A549 (cell line): Measurements from ENCODE around the gene CASK. TPM values are rescaled to one million over a fixed set of nuclear protein-coding genes. Genes with fewer than 3 reads are reported as not detected.

ENCODE experiments used
- ATAC-seq, 2 experiments: fragments of 200-7000 bp in 1 of 2; fragments of >200 bp in 1 of 2; cut with Nextera tagmentation in 1 of 2; cut with Tn5 transposase in 1 of 2; 3 replicates each; pipeline versions ENCODE4 v1.8.0 to v1.9.1; 2018 to 2020; ENCODE audit warnings: mild to moderate bottlenecking in 1 of 2, moderate library complexity in 1 of 2
- CTCF ChIA-PET: fragments of 300-600 bp; sonication (Branson Sonifier 250); formaldehyde crosslinking; extraction: SDS; loops from one replicate; lab custom pipeline; 2021; ENCODE audit warnings: antibody characterized with exemption, inconsistent platforms; lab: Yijun Ruan, JAX
- POLR2A ChIA-PET: fragments of 350-600 bp; formaldehyde crosslinking; extraction: SDS; loops from one replicate; lab custom pipeline; 2021; ENCODE audit warnings: antibody characterized with exemption, inconsistent platforms; lab: Yijun Ruan, JAX
- DNase-seq, 2 experiments: peaks; one replicate each; pipeline versions ENCODE4 v3.0.0 to v3.0.0-alpha.2; 2011 to 2016; ENCODE audit warnings: low read depth in 1 of 2, low spot score in 1 of 2
- FAIRE-seq: peaks from 2 replicates; lab custom pipeline; 2011; peaks lifted over from hg19 to GRCh38; lab: Jason Lieb, UNC
- H3K27ac ChIP-seq, 2 experiments: fragments of >200 bp; sonication (Bioruptor Twin); formaldehyde crosslinking; 3 replicates each; pipeline ENCODE4 v1.5.1; 2016 to 2017
- H3K4me1 ChIP-seq: fragments of >200 bp; sonication (Bioruptor Twin); formaldehyde crosslinking; 3 replicates; pipeline ENCODE4 v1.6.1; 2016
- H3K4me2 ChIP-seq: fragments of >200 bp; sonication (Bioruptor Twin); formaldehyde crosslinking; 3 replicates; pipeline ENCODE4 v1.6.1; 2016
- H3K4me3 ChIP-seq: fragments of >200 bp; sonication (Bioruptor Twin); formaldehyde crosslinking; 3 replicates; pipeline ENCODE4 v1.5.1; 2016
- H3K9me3 ChIP-seq: fragments of >200 bp; sonication (Bioruptor Twin); formaldehyde crosslinking; 3 replicates; pipeline ENCODE4 v1.6.1; 2016
- BCL3 ChIP-seq: fragments of >200 bp; sonication (Bioruptor Twin); formaldehyde crosslinking; IDR thresholded peaks from 3 replicates; pipeline ENCODE4 v1.6.1; 2016
- CBX2 ChIP-seq: fragments of 200-600 bp; sonication (generic); IDR thresholded peaks from 2 replicates; pipeline ENCODE4 v1.6.1; 2016; ENCODE audit warnings: low read depth, mild to moderate bottlenecking, borderline replicate concordance
- CBX8 ChIP-seq: fragments of 200-600 bp; sonication (generic); IDR thresholded peaks from 2 replicates; pipeline ENCODE4 v1.6.1; 2016
- CEBPB ChIP-seq, 2 experiments: fragments of >200 bp in 1 of 2; sonication (Bioruptor Twin) in 1 of 2; formaldehyde crosslinking in 1 of 2; IDR thresholded peaks; 2 replicates each; pipeline ENCODE4 v1.6.1; 2012 to 2016
- E2F6 ChIP-seq: IDR thresholded peaks from 2 replicates; pipeline ENCODE4 v1.6.1; 2012; ENCODE audit warnings: low read depth, borderline replicate concordance
- EHF ChIP-seq: fragments of 250-450 bp; sonication (Bioruptor Pico); IDR thresholded peaks from 2 replicates; pipeline ENCODE4 v1.5.0; 2020; ENCODE audit warnings: mild to moderate bottlenecking
- EHMT2 ChIP-seq: fragments of 200-600 bp; sonication (generic); IDR thresholded peaks from 2 replicates; pipeline ENCODE4 v1.6.1; 2016; ENCODE audit warnings: antibody characterized with exemption, low read depth, mild to moderate bottlenecking, moderate library complexity
- FOSB ChIP-seq: fragments of 250-450 bp; sonication (Bioruptor Pico); IDR thresholded peaks from 2 replicates; pipeline ENCODE4 v1.5.0; 2020; ENCODE audit warnings: mild to moderate bottlenecking, moderate library complexity
- FOSL2 ChIP-seq, 2 experiments: fragments of 450-650 bp in 1 of 2; fragments of >200 bp in 1 of 2; sonication (Bioruptor Twin) in 1 of 2; formaldehyde crosslinking; IDR thresholded peaks; 2 replicates each; pipeline versions ENCODE4 v1.5.0 to v1.6.1; 2016 to 2020; ENCODE audit warnings: mild to moderate bottlenecking in 1 of 2, moderate library complexity in 1 of 2
- FOXS1 ChIP-seq: fragments of 250-450 bp; sonication (Bioruptor Pico); IDR thresholded peaks from 2 replicates; pipeline ENCODE4 v1.5.0; 2020; ENCODE audit warnings: mild to moderate bottlenecking, moderate library complexity
- GATA3 ChIP-seq: IDR thresholded peaks from 2 replicates; pipeline ENCODE4 v1.6.1; 2012; ENCODE audit warnings: borderline replicate concordance
- HES2 ChIP-seq: fragments of >200 bp; sonication (Bioruptor Twin); formaldehyde crosslinking; IDR thresholded peaks from 2 replicates; pipeline ENCODE4 v1.6.1; 2016
- HEYL ChIP-seq: fragments of 250-450 bp; sonication (Bioruptor Pico); IDR thresholded peaks from 2 replicates; pipeline ENCODE4 v1.8.0; 2021; ENCODE audit warnings: mild to moderate bottlenecking, moderate library complexity
- HMGXB4 ChIP-seq: fragments of 250-450 bp; sonication (Bioruptor Pico); IDR thresholded peaks from 2 replicates; pipeline ENCODE4 v1.5.0; 2021; ENCODE audit warnings: mild to moderate bottlenecking, moderate library complexity, borderline replicate concordance
- HOXB5 ChIP-seq: fragments of 250-450 bp; sonication (Bioruptor Pico); IDR thresholded peaks from 2 replicates; pipeline ENCODE4 v1.5.0; 2020; ENCODE audit warnings: mild to moderate bottlenecking, moderate library complexity
- JUN ChIP-seq, 2 experiments: fragments of >200 bp; sonication (Bioruptor Twin); formaldehyde crosslinking; IDR thresholded peaks; 2 replicates in 1 of 2; 3 replicates in 1 of 2; pipeline ENCODE4 v1.6.1; 2016 to 2017
- JUNB ChIP-seq: fragments of >200 bp; sonication (Bioruptor Twin); formaldehyde crosslinking; IDR thresholded peaks from 2 replicates; pipeline ENCODE4 v1.6.1; 2016
- KDM5A ChIP-seq: fragments of 200-600 bp; sonication (generic); IDR thresholded peaks from 2 replicates; pipeline ENCODE4 v1.6.1; 2016; ENCODE audit warnings: antibody characterized with exemption, mild to moderate bottlenecking
- MAFK ChIP-seq: fragments of 450-650 bp; IDR thresholded peaks from 2 replicates; pipeline ENCODE4 v1.6.1; 2014; ENCODE audit not compliant: partially characterized antibody
- MAZ ChIP-seq: fragments of 150-350 bp; IDR thresholded peaks from 2 replicates; pipeline ENCODE4 v1.6.1; 2014; ENCODE audit warnings: antibody characterized with exemption, low read depth, low read length, borderline replicate concordance
- PHF8 ChIP-seq: fragments of 200-600 bp; sonication (generic); IDR thresholded peaks from 2 replicates; pipeline ENCODE4 v1.6.1; 2016; ENCODE audit warnings: low read depth, mild to moderate bottlenecking, antibody characterized with exemption, moderate library complexity, borderline replicate concordance
- POLR2A ChIP-seq: IDR thresholded peaks from 2 replicates; pipeline ENCODE4 v1.6.1; 2012; ENCODE audit warnings: mild to moderate bottlenecking, low read length
- RARB ChIP-seq: fragments of 250-450 bp; sonication (Bioruptor Pico); IDR thresholded peaks from 2 replicates; pipeline ENCODE4 v1.8.0; 2021; ENCODE audit warnings: mild to moderate bottlenecking, moderate library complexity
- RNF2 ChIP-seq: fragments of 200-600 bp; sonication (generic); IDR thresholded peaks from 2 replicates; pipeline ENCODE4 v1.6.1; 2016; ENCODE audit warnings: low read depth, mild to moderate bottlenecking, antibody characterized with exemption, moderate library complexity, borderline replicate concordance
- SMC3 ChIP-seq: fragments of >200 bp; sonication (Bioruptor Twin); formaldehyde crosslinking; IDR thresholded peaks from 3 replicates; pipeline ENCODE4 v1.6.1; 2018; ENCODE audit warnings: inconsistent platforms
- SREBF2 ChIP-seq: fragments of 450-650 bp; IDR thresholded peaks from 2 replicates; pipeline ENCODE4 v1.6.1; 2014; ENCODE audit warnings: mild to moderate bottlenecking, moderate library complexity
- USF2 ChIP-seq: fragments of 450-650 bp; IDR thresholded peaks from 2 replicates; pipeline ENCODE4 v1.6.1; 2014; ENCODE audit warnings: antibody characterized with exemption
- ZC3H11A ChIP-seq: fragments of 450-650 bp; IDR thresholded peaks from 2 replicates; pipeline ENCODE4 v1.6.1; 2014; ENCODE audit warnings: antibody characterized with exemption, mild to moderate bottlenecking
- ZSCAN20 ChIP-seq: fragments of 250-450 bp; sonication (Bioruptor Pico); IDR thresholded peaks from 2 replicates; pipeline ENCODE4 v1.8.0; 2022; ENCODE audit warnings: mild to moderate bottlenecking, moderate library complexity
- WGBS: methylation state at CpG from one replicate; pipeline ENCODE4 v1.1.6; 2017; ENCODE audit errors: missing lambda C conversion rate; 5-methylcytosine and 5-hydroxymethylcytosine counted together
- polyA plus RNA-seq, 4 experiments: library from polyadenylated mRNA; depleted of rRNA in 3 of 4; stranded (reverse); fragments of >200 nt; fragmentation: RNase III in 1 of 4; extraction: RNeasy Plus Mini Kit Qiagen cat#74134 plus additional on column Dnase treatment in 1 of 4; gene quantifications; 2 replicates in 3 of 4; 3 replicates in 1 of 4; pipeline ENCODE4 v1.2.3, GENCODE V29; 2011 to 2017

The CASK gene
- polyA plus RNA-seq, 2 of the 4 experiments (the other 2 are of a cell fraction): 23.3 to 57.6 TPM

- H3K4me3 ChIP-seq: no peak overlapping the region
- no peak for TF ChIP-seq RNF2
- no peak for TF ChIP-seq EHF
- no peak for TF ChIP-seq HMGXB4 (CRISPR knock-in tag)
- TF ChIP-seq HOXB5 (CRISPR knock-in tag): no peak
- TF ChIP-seq FOXS1 (CRISPR knock-in tag): no peak
- no peaks in the 10 kb centered on the region for H3K4me1 ChIP-seq
- no peak overlapping the region for H3K4me2 ChIP-seq
- FAIRE-seq (no peak), ATAC-seq (no peak), DNase-seq (no peak)
- WGBS: 46% methylated on average over 2 of the region's 2 CpGs
- ChIA-PET CTCF (no interaction called here), POLR2A (no interaction called here)
- H3K9me3 ChIP-seq: no peaks in the 10 kb centered on the region
- H3K27ac ChIP-seq: no peak overlapping the region
Measured at GRCh38 chrX:41634284-41634683, 289.1 kb downstream of the CASK start.

GRCh38 chrX:41630091-41630490 lies 293.3 kb downstream of the CASK start:
- POLR2A ChIA-PET: no interaction called here
- no peak overlapping the region for H3K27ac ChIP-seq
- no peak for TF ChIP-seq HES2
- no peak for TF ChIP-seq SMC3
- TF ChIP-seq ZSCAN20 (CRISPR knock-in tag): no peak
- no peak for TF ChIP-seq MAFK
- TF ChIP-seq POLR2A: no peak
- TF ChIP-seq USF2: no peak
- TF ChIP-seq KDM5A: no peak
- no peak for TF ChIP-seq EHMT2
- TF ChIP-seq SREBF2: no peak
- TF ChIP-seq BCL3: no peak
- TF ChIP-seq GATA3: no peak
- no peak for TF ChIP-seq FOSL2 (IDR thresholded peaks at IDR 0.05)
- no peak for TF ChIP-seq FOSL2 (CRISPR knock-in tag; IDR thresholded peaks at IDR 0.05)
- TF ChIP-seq HOXB5 (CRISPR knock-in tag): no peak
- TF ChIP-seq CBX2: no peak
- no peak for TF ChIP-seq ZC3H11A
- no peak for TF ChIP-seq CBX8
- H3K4me1 ChIP-seq: no peaks in the 10 kb centered on the region
- H3K9me3 ChIP-seq: no peaks in the 10 kb centered on the region
- CTCF ChIA-PET: no interaction called here
- no peak overlapping the region for H3K4me3 ChIP-seq
- FAIRE-seq: peak; percentile 23
- ATAC-seq: no peak
- no peak for DNase-seq
- 92% methylated on average over 2 of the region's 2 CpGs for WGBS
- H3K4me2 ChIP-seq: no peak overlapping the region

GRCh38 chrX:41629539-41629938 lies 293.8 kb downstream of the CASK start:
- H3K27ac ChIP-seq: no peak overlapping the region
- H3K4me3 ChIP-seq: no peak overlapping the region
- ATAC-seq (no peak), FAIRE-seq (no peak), DNase-seq (no peak)
- no peaks in the 10 kb centered on the region for H3K4me1 ChIP-seq
- TF ChIP-seq RARB (CRISPR knock-in tag) (no peak), GATA3 (no peak), SREBF2 (no peak), FOXS1 (CRISPR knock-in tag) (no peak), CEBPB (IDR thresholded peaks at IDR 0.05) (no peak), HES2 (no peak), PHF8 (no peak), HMGXB4 (CRISPR knock-in tag) (no peak), HOXB5 (CRISPR knock-in tag) (no peak), EHMT2 (no peak), JUNB (no peak), MAZ (no peak), FOSB (no peak), JUN (IDR thresholded peaks at IDR 0.05) (no peak), HEYL (CRISPR knock-in tag) (no peak), E2F6 (no peak)
- CTCF ChIA-PET: no interaction called here
- 100% methylated on average over 1 of the region's 1 CpG for WGBS
- no peak overlapping the region for H3K4me2 ChIP-seq
- no peaks in the 10 kb centered on the region for H3K9me3 ChIP-seq
- POLR2A ChIA-PET: no interaction called here
